Panc1 (cell line): Measurements from ENCODE around the gene FAM50A. TPM values are rescaled to one million over a fixed set of nuclear protein-coding genes. Genes with fewer than 3 reads are reported as not detected.
"Not testable (repeated sequence)": the region's sequence is repeated elsewhere in the genome, so short reads cannot be mapped to it uniquely, and the experiment has no call there.

Source experiments
- ATAC-seq: fragments of 200-7000 bp; cut with Tn5 transposase; 2 replicates; pipeline ENCODE4 v1.9.1; 2020; ENCODE audit warnings: mild to moderate bottlenecking, moderate library complexity
- Bru-seq: library from RNA; stranded (reverse); fragments of 400-500 nt; gene quantifications from one replicate; lab custom pipeline; 2021; lab: Mats Ljungman, UMichigan
- BruChase-seq, 2 experiments: library from RNA; stranded (reverse); fragments of 400-500 nt; gene quantifications; one replicate each; lab custom pipeline; 2021; lab: Mats Ljungman, UMichigan
- BruUV-seq: library from RNA; stranded (reverse); fragments of 400-500 nt; replicated peaks from 2 replicates; lab custom pipeline; 2021; lab: Mats Ljungman, UMichigan
- CTCF ChIA-PET: fragments of 300-600 bp; sonication (Branson Sonifier 250); formaldehyde crosslinking; loops from one replicate; lab custom pipeline; 2022; ENCODE audit warnings: antibody characterized with exemption; lab: Charles Lee
- POLR2A ChIA-PET: fragments of 300-600 bp; sonication (Branson Sonifier 250); formaldehyde crosslinking; loops from one replicate; lab custom pipeline; 2022; ENCODE audit warnings: antibody characterized with exemption; lab: Charles Lee
- DNase-seq: peaks from one replicate; pipeline ENCODE4 v3.0.0-alpha.2; 2010; ENCODE audit warnings: low read depth, low spot score
- H3K27ac ChIP-seq: 2 replicates; pipeline ENCODE4 v1.5.1; 2011; ENCODE audit warnings: mild to moderate bottlenecking, low read length, inconsistent platforms
- H3K27me3 ChIP-seq: fragments of 200-500 bp; sonication (Bioruptor generic); 2 replicates; pipeline ENCODE4 v1.6.0; 2014; ENCODE audit warnings: low read length, inconsistent platforms; ENCODE audit not compliant: control insufficient read depth, insufficient read depth
- H3K36me3 ChIP-seq: fragments of 200-500 bp; sonication (Bioruptor generic); 2 replicates; pipeline ENCODE4 v1.5.1; 2014; ENCODE audit warnings: inconsistent platforms, mild to moderate bottlenecking, low read length, moderate library complexity; ENCODE audit not compliant: control insufficient read depth, insufficient read depth
- H3K4me1 ChIP-seq: 2 replicates; pipeline ENCODE4 v1.5.1; 2011; ENCODE audit warnings: inconsistent platforms, mild to moderate bottlenecking, low read length, moderate library complexity; ENCODE audit not compliant: control insufficient read depth, insufficient read depth
- H3K4me3 ChIP-seq, 2 experiments: 2 replicates each; pipeline ENCODE4 v1.5.1; 2011 to 2012; ENCODE audit warnings: low read depth in 2 of 2, low read length in 2 of 2, mild to moderate bottlenecking in 2 of 2, inconsistent platforms in 1 of 2, moderate library complexity in 1 of 2
- H3K9me3 ChIP-seq: fragments of 200-500 bp; sonication (Bioruptor generic); 2 replicates; pipeline ENCODE4 v1.5.1; 2014; ENCODE audit warnings: low read depth, mild to moderate bottlenecking, inconsistent platforms, low read length, moderate library complexity; ENCODE audit not compliant: control insufficient read depth, insufficient read depth
- POLR2AphosphoS5 ChIP-seq: IDR thresholded peaks from 2 replicates; pipeline ENCODE4 v1.6.1; 2012; ENCODE audit warnings: mild to moderate bottlenecking, low read depth, low read length, moderate library complexity
- SIN3A ChIP-seq: IDR thresholded peaks from 2 replicates; pipeline ENCODE4 v1.6.1; 2012; ENCODE audit warnings: low read depth, mild to moderate bottlenecking, low read length, moderate library complexity, borderline replicate concordance; ENCODE audit not compliant: insufficient read depth
- TCF7L2 ChIP-seq: IDR thresholded peaks from 2 replicates; pipeline ENCODE4 v1.6.1; 2011; ENCODE audit warnings: mild to moderate bottlenecking, low read depth, low read length, inconsistent platforms
- in situ Hi-C: cut with HindIII; loops from 2 replicates; pipeline ENCODE4 v1.10.0; 2016; ENCODE audit warnings: low sequenced_read_pairs, low pct_unique_long_range_greater_than_20kb
- intact Hi-C: fragments of 100-400 bp; cut with micrococcal nuclease; formaldehyde crosslinking; loops from one replicate; pipeline ENCODE4 v1.10.0; 2022; ENCODE audit not compliant: unreplicated experiment
- long read RNA-seq: library from polyadenylated mRNA; unstranded; transcript quantifications from one replicate; pipeline ENCODE4 v2.0.0, GENCODE V29; 2021; ENCODE audit not compliant: unreplicated experiment
- polyA plus RNA-seq: library from polyadenylated mRNA; unstranded; fragments of >200 nt; gene quantifications from one replicate; pipeline ENCODE4 v1.2.1, GENCODE V29; 2012; ENCODE audit warnings: missing spikeins; ENCODE audit not compliant: insufficient read length
- total RNA-seq: library from RNA; stranded (reverse); gene quantifications from one replicate; pipeline ENCODE4 v1.2.1, GENCODE V29; 2021; ENCODE audit not compliant: unreplicated experiment
- TF ChIP-seq, protein P1 (sequence below), 2 experiments: IDR thresholded peaks; 2 replicates each; pipeline ENCODE4 v1.6.1; 2011 to 2012; ENCODE audit warnings: low read depth in 2 of 2, control low read depth in 1 of 2, low read length in 1 of 2, mild to moderate bottlenecking in 1 of 2, moderate library complexity in 1 of 2; ENCODE audit not compliant: insufficient read depth in 1 of 2
- TF ChIP-seq, protein P2 (sequence below): fragments of 450-650 bp; IDR thresholded peaks from 2 replicates; pipeline ENCODE4 v1.5.1; 2017; ENCODE audit warnings: mild to moderate bottlenecking

FAM50A gene, protein sequence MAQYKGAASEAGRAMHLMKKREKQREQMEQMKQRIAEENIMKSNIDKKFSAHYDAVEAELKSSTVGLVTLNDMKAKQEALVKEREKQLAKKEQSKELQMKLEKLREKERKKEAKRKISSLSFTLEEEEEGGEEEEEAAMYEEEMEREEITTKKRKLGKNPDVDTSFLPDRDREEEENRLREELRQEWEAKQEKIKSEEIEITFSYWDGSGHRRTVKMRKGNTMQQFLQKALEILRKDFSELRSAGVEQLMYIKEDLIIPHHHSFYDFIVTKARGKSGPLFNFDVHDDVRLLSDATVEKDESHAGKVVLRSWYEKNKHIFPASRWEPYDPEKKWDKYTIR
- total RNA-seq: 225 TPM
- 389 TPM for polyA plus RNA-seq
- percentile 95 among the genes with signal in this experiment for Bru-seq, nascent RNA
- percentile 96 among the genes with signal in this experiment for BruChase-seq, experiment 1, labeled RNA remaining after a 2-hour chase
- percentile 97 among the genes with signal in this experiment for BruChase-seq, experiment 2, labeled RNA remaining after a 6-hour chase
- long read RNA-seq, transcript FAM50A-202 (13 exons, 1,352 nt): major isoform, 256 of 554 reads
- long read RNA-seq, transcript FAM50A-203 (12 exons, 1,470 nt): minor isoform, 22 of 554 reads
- long read RNA-seq, partial matches to known transcripts: 226 of 554 reads
- long read RNA-seq, other reads (novel, unspliced or antisense): 49 of 554 reads

DNA sequence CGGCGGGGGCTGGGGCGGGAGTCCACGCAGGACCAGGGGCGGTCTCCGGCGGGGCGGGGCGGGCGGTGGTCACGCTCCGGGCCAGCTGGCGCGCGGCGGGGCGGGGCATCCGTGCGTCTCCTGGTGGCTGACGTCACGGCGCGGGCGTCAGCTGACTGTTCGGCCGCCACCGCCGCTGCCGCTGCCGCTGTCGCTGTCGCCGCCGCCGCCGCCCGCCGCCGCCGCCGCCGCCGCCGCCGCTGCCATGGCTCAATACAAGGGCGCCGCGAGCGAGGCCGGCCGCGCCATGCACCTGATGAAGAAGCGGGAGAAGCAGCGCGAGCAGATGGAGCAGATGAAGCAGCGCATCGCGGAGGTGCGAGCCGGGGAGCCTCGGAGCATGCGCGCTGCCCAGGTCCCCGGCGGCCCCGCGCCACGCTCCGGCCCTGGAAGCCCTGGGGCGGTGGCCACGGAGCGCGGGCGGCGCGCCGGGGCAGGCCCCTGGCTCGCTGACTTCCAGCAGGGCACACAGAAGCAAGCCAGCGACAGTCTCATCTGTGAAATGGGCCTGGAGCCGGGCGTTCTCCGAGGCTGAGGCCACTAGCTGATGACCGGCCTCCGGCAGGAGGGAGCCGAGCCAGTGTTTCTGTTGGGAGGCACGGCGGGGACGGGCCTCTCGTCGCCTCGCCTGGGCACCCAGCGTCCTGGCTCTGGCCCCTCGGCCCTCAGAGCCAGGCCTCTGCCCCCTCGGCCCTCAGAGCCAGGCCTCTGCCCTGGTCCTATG, at the start of gene FAM50A:
TSS of gene FAM50A (plus strand) at position 150 of the 763 bp plus-strand sequence. CDS start at position 245, 95 bp downstream.
- Histone ChIP-seq H3K36me3 (peaks cover 2% of the 10 kb centered on the region; the same call in 1 of the 2 replicates), H3K4me1 (peaks cover 26% of the 10 kb centered on the region), H3K9me3 (no peaks in the 10 kb centered on the region), H3K27ac (peak within 1 kb of the TSS; percentile 87), H3K27me3 (no peaks in the 10 kb centered on the region), H3K4me3 (peak within 1 kb of the TSS; percentile 84 to 86)
- TF ChIP-seq, protein P1, sequence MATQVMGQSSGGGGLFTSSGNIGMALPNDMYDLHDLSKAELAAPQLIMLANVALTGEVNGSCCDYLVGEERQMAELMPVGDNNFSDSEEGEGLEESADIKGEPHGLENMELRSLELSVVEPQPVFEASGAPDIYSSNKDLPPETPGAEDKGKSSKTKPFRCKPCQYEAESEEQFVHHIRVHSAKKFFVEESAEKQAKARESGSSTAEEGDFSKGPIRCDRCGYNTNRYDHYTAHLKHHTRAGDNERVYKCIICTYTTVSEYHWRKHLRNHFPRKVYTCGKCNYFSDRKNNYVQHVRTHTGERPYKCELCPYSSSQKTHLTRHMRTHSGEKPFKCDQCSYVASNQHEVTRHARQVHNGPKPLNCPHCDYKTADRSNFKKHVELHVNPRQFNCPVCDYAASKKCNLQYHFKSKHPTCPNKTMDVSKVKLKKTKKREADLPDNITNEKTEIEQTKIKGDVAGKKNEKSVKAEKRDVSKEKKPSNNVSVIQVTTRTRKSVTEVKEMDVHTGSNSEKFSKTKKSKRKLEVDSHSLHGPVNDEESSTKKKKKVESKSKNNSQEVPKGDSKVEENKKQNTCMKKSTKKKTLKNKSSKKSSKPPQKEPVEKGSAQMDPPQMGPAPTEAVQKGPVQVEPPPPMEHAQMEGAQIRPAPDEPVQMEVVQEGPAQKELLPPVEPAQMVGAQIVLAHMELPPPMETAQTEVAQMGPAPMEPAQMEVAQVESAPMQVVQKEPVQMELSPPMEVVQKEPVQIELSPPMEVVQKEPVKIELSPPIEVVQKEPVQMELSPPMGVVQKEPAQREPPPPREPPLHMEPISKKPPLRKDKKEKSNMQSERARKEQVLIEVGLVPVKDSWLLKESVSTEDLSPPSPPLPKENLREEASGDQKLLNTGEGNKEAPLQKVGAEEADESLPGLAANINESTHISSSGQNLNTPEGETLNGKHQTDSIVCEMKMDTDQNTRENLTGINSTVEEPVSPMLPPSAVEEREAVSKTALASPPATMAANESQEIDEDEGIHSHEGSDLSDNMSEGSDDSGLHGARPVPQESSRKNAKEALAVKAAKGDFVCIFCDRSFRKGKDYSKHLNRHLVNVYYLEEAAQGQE (IDR thresholded peaks at IDR 0.05; ENCODE audit: insufficient read depth in 1 of 2, low read depth in 2 of 2, low read length in 1 of 2): no peak
- TF ChIP-seq, protein P2, sequence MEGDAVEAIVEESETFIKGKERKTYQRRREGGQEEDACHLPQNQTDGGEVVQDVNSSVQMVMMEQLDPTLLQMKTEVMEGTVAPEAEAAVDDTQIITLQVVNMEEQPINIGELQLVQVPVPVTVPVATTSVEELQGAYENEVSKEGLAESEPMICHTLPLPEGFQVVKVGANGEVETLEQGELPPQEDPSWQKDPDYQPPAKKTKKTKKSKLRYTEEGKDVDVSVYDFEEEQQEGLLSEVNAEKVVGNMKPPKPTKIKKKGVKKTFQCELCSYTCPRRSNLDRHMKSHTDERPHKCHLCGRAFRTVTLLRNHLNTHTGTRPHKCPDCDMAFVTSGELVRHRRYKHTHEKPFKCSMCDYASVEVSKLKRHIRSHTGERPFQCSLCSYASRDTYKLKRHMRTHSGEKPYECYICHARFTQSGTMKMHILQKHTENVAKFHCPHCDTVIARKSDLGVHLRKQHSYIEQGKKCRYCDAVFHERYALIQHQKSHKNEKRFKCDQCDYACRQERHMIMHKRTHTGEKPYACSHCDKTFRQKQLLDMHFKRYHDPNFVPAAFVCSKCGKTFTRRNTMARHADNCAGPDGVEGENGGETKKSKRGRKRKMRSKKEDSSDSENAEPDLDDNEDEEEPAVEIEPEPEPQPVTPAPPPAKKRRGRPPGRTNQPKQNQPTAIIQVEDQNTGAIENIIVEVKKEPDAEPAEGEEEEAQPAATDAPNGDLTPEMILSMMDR: no peak
- TF ChIP-seq SIN3A (no peak), TCF7L2 (no peak), POLR2AphosphoS5 (no peak)
- intact Hi-C loops: no loop called here
- ATAC-seq (peak; percentile 93), DNase-seq (no peak)
- CTCF ChIA-PET: no interaction called here
- in situ Hi-C loops: no loop called here
- POLR2A ChIA-PET: interaction anchor here (0.5 kb wide), 1 partner anchor 46 kb away, joined by 9 read pairs; the partner anchor contains the start of gene SLC10A3
- BruUV-seq: no TSS peak

DNA sequence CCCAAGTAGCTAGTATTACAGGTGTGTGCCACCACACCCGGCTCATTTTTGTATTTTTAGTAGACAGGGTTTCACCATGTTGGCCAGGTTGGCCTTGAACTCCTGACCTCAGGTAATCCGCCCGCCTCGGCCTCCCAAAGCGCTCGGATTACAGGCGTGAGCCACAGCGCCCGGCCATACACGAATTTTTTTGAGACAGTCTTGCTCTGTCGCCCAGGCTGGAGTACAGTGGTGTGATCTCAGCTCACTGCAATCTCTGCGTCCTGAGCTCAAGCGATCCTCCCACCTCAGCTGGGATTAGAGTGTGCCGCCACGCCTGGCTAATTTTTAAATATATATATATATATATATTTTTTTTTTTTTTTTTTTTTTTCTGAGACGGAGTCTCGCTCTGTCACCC, 47.6 kb upstream of the FAM50A start:
- H3K4me3 ChIP-seq, ATAC-seq, DNase-seq, H3K36me3 ChIP-seq, BruUV-seq, H3K27ac ChIP-seq, CTCF ChIA-PET, in situ Hi-C loops, intact Hi-C loops, POLR2A ChIA-PET, H3K27me3 ChIP-seq, H3K9me3 ChIP-seq: not testable (repeated sequence)
- peaks cover 18% of the 10 kb centered on the region for H3K4me1 ChIP-seq
